ENCODE data around the gene ANGEL2.
"Not testable (repeated sequence)": the region's sequence is repeated elsewhere in the genome, so short reads cannot be mapped to it uniquely, and the experiment has no call there.

ANGEL2 gene

GRCh38 chr1:213015099-213016050, at the start of gene ANGEL2:
Gene ANGEL2, minus strand, starts transcription at chr1:213015867. Its CDS starts 196 bp downstream, at chr1:213015671.
- peak; percentile 90 to 94 for DNase-seq (ENCODE audit: low read depth in 2 of 2)

- no peak for DNase-seq (ENCODE audit: low read depth in 2 of 2)
Measured at GRCh38 chr1:213061263-213061662, 45.6 kb upstream of the ANGEL2 start.

- DNase-seq (ENCODE audit: low read depth in 2 of 2): no peak
Measured at GRCh38 chr1:213060836-213061235, 45.2 kb upstream of the ANGEL2 start.

DNA sequence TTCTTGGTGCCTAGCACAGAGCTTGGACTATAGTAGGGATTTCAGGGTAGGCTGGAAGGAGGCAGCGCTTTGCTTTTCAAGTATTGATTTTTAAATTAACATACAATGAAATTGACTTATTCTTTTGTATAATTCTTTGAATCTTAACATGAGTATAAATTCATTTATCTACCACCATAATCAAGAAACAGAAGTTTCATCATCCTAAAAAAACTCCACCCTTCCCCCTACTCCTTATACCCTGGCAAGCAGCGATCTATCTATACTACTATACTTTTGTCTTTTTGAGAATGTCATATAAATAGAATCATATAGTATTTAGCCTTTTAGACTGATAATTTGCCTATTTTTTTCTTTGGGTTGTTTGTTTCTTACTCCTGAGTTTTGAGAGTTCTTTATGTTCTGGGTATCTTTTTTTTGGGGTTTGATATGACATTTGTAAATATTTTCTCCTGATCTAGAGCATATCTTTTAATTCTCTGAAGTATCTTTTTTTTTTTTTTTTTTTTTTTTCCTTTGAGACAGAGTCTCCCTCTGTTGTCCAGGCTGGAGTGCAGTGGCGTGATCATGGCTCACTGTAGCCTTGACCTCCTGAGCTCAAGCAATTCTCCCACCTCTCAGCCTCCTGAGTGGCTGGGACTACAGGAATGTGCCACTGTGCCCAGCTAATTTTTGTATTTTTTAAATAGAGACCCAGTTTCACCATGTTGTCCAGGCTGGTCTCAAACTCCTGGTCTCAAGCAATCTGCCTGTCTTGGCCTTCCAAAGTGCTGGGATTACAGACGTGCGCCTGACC, 41.8 kb upstream of the ANGEL2 start:
- no peak for DNase-seq (ENCODE audit: low read depth in 2 of 2)

DNA sequence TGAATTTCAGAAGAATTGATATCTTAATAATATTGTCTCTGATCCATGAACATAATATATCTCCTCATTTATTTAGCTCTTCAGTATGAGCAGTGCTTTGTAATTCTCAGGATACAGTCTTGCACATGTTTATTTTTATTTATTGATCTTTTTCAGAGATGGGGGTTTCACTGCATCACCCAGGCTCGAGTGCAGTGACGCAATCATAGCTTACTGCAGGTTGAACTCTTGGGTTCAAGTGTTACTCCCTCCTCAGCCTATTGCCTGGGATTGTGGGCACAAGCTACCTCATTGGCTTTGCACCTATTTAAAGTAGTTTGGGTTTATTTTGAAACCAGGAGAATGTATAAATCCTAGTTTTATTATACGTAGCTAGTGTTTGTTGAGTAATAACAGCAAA, 40.1 kb upstream of the ANGEL2 start:
- no peak for DNase-seq (ENCODE audit: low read depth in 2 of 2)

- no peak for DNase-seq (ENCODE audit: low read depth in 2 of 2)
Measured at GRCh38 chr1:213054733-213055591, 39.3 kb upstream of the ANGEL2 start.

DNA sequence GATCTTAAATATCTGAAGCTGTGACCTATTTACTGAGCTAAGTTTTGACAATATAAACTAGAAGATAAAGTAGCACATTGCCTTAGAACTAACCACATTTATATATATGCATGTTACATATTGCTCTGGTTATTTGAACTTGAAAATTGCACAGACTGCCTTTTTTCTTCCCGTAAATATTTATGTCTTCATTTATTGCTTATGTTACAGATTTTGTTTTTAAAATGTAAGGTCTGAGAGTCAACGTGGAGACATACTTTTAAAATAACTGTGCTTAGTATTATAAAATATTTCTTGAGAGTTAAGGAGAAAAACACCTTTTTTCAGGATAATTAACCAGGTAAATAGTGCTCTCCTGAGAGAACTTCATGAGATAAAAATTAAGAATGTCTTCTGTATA, 38.5 kb upstream of the ANGEL2 start:
- DNase-seq (ENCODE audit: low read depth in 2 of 2): no peak

GRCh38 chr1:213053455-213053854, 37.8 kb upstream of the ANGEL2 start:
- DNase-seq (ENCODE audit: low read depth in 2 of 2): no peak

DNA sequence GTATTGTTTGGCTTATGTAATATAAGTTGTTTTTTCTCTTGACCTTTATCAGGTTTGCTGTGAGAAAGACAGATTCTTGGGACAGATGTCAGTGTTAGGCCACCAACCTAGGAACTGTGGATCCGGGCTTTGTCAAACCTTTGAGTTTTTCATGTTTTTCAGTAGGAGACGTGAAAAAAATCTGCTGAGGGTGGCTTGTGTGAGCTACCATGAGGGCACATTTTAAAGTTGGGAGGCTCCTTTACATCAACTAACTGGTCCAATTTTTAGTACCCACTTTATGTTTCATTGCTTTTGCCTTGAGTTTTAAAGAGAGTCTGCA, 36.2 kb upstream of the ANGEL2 start:
- no peak for DNase-seq (ENCODE audit: low read depth in 2 of 2)

DNA sequence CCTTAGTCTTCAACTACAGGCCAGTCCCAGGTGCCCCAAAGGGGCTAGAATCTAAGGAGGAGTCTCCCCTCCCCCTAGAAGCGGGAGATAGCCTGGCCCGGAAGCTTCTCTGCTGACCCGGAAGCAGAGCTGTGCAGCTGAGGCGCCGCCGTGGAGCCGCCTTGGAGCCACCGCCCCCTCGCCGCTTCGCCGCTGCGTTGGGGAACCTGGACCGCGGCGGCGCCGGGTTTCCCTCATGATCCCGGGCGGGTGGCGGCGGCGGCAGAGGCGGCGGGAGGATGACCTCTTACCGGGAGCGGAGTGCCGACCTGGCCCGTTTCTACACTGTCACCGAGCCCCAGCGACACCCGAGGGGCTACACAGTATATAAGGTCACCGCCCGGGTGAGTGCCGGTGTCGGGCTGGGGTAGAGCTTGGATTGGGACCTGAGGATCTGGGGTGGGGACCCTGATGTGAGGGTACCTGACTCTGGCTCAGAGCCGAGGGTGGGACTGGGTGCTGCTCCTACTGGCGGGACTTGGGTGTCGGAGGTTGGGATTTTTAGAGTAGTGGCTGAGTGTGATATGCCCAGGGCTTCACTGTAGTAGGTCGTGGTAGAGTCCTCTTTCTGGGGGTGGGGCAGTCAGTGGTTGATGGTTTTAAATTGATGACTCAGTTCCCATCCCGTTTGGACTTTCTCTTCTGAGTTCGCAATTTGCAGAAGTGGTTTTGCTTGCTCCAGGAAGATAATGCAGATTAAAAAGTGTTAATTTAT, 35.6 kb upstream of the ANGEL2 start, which contains the start of gene RPS6KC1:
RPS6KC1 (plus strand) TSS at position 115 of the 754 bp plus-strand sequence; CDS start at position 279, 164 bp downstream.
- peak; percentile 73 to 83 for DNase-seq (ENCODE audit: low read depth in 2 of 2)

DNA sequence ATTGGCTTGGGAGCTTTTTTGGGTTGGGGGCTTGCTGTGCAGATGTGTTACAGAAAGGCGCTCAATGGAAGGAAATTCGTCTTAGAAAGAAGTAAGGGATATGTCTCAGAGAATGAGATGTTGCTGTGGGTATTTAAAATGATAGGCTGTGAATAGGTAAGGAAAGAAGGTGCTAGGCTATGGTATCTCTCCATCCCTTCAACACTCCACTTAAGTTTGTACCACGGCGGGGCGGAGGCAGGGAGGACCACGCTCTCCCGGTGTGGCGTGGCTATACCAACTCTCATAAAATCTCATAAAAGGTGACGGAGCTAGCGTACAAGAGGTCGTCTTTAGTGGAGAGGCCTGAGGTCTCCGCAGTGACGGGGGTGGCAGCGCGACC, 35.1 kb upstream of the ANGEL2 start:
- DNase-seq (ENCODE audit: low read depth in 2 of 2): no peak

GRCh38 chr1:213049232-213049631, 33.6 kb upstream of the ANGEL2 start:
- DNase-seq (ENCODE audit: low read depth in 2 of 2): no peak

DNA sequence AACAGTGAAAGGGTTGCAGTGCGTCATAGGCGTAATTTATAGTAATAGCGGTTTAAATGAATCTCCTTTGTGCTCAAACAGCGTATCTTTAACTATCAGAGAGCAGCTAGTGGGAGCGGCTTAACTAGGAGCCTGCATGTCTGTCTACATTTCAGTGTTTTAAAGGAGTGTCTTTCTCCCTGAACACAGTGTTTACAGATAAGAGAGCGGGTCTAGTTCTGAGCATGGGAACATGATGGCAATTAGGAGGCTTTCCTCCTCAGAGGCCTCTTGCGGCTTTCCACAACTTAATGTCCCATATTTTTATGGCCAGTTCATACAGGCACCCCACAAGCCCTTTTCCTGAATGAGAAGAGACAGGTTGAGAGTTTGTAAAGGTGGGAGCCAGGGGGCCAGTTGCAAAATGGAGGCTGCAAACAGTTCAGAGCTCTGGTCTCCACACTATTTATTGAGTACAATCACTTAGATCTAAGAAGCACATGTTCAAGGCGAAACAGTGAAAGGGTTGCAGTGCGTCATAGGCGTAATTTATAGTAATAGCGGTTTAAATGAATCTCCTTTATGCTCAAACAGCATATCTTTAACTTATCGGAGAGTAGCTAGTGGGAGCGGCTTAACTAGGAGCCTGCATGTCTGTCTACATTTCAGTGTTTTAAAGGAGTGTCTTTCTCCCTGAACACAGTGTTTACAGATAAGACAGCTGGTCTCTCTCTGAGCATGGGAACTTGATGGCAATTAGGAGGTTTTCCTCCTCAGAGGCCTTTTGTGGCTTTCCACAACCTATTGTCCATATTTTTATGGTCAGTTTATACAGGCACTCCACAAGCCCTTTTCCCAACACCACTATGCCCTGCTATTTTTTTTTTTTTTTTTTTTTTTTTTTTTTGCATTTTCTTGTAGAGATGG, 29.9 kb upstream of the ANGEL2 start:
- not testable (repeated sequence) for DNase-seq (ENCODE audit: low read depth in 2 of 2)

DNA sequence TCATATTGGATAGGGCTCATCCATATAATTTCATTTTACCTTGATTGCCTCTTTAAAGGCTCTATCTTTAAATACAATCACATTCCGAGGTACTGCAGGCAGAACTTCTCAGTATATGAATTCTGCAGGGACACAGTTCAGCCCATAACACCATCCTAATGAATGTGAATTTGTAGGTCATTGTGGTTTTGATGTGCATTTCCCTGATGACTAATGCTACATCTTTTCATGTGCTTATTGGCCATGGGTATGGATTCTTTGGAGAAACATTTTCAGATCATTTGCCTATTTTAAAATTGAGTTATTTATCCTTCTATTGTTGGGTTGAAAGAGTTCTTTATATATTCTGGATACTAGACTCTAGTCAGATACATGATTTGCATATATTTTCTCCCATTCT, 25.8 kb upstream of the ANGEL2 start:
- DNase-seq (ENCODE audit: low read depth in 2 of 2): no peak

DNA sequence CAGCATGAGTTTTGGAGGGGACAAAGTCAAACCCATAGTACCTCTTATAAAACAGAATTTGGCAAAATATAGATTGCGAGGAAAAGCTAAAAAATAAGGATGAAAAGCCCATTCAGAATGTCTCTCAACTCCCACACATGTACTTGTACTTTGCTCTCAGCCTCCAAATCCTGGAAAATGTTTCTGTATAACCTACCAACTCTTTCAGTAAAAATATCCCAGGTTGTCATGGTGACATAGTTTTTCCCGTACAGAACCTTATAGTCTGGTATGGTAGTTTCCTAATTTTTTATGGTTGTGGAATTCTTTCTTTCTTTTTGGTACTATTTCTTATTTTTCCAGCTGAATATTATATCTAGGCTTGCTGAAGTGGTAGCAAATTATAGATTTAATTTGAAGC, 19.9 kb upstream of the ANGEL2 start:
- DNase-seq (ENCODE audit: low read depth in 2 of 2): no peak

DNA sequence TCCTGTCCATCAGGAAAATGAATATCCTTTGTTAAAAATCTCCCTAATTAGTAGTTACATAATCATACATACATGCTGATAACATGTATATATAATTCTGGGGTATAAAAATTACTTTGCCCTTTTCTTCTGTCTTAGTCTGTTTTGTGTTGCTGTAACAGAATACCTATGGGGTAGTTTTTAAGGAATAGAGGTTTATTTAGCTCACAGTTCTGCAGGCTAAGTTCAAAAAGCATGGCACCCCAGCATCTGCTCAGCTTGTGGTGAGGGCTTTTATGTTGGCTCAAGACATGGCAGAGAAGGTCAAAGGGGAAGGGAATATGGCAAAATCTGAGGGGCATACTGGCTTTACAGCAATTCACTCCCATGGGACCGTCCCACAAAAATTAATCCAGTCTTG, 19.0 kb upstream of the ANGEL2 start:
- DNase-seq (ENCODE audit: low read depth in 2 of 2): no peak

DNA sequence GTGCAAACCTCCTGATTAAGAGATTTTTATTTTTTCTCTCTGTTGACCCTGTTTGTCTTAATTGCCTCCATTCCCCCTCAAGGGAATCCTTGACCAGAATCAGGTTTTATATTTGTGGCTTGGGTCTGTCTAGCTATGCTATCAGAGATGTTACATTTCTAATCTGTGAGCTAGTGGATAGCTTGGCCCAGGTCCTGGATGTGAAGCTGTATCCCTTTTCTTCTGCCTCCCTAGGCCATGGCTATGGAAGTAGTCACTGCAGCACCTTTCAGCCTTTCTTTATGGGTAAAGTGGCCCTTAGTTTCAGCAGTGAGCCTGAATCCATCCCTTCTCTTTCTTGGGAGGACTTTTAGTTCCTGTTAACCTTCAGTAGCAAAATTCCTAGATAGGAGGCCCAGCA, 17.0 kb upstream of the ANGEL2 start:
- no peak for DNase-seq (ENCODE audit: low read depth in 2 of 2)

DNA sequence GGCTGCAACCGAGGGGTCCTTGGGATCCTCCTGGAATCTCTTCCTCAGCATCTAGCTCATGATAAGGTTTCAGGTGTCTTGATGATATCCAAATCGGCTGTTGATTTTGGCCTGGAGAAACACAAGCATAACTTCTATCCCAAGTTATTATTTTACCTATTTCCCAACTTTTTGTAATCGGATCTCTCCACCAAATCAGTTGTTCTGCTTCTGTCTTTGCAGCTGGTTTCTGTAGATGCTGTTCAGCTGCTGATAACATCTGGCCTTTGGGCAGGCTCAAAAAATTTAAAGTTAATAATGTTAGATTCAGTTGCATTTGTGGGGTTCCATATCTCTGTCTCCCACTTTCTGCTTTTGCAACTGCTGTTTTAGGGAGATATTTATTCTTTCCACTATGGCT, 11.4 kb upstream of the ANGEL2 start:
- DNase-seq (ENCODE audit: low read depth in 2 of 2): not testable (repeated sequence)

DNA sequence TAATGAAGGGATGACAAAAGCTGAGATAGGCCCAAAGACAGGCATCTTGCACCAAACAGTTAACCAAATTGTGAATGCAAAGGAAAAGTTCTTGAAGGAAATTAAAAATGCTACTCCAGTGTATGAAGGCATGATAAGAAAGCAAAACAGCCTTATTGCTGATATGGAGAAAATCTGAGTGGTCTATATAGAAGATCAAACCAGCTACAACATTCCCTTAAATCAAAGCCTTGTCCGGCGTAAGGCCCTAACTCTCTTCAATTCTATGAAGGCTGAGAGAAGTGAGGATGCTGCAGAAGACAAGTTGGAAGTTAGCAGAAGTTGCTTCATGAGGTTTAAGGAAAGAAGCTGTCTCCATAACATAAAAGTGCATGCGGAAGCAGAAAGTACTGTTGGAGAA, 4.3 kb upstream of the ANGEL2 start:
- DNase-seq (ENCODE audit: low read depth in 2 of 2): no peak

DNA sequence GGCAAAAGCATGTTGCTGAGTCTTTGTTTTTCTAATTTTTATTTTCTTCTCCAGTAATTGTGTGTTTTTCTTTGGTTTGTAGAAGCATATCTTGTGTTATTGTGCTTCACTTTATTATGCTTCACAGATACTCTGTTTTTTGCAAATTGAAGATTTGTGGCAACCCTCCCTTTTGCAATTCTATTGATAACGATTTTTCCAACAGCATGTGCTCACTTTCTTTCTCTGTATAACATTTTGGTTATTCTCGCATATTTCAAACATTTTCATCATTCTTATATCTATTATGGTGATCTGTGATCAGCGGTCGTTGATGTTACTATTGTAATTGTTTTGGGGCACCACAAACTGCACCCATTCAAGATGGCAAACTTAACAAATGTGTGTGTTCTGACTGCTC, 3.8 kb upstream of the ANGEL2 start:
- DNase-seq (ENCODE audit: low read depth in 2 of 2): no peak
